Keratinocyte (primary cell): ENCODE data around the gene FAM20C. TPM values are rescaled to one million over a fixed set of nuclear protein-coding genes. Genes with fewer than 3 reads are reported as not detected.
A peak's percentile ranks its signal among the peaks of the same experiment; 100 is the strongest.

Experiments used
- DNase-seq: peaks from one replicate; pipeline ENCODE4 v3.0.0-alpha.2; 2011; ENCODE audit warnings: low read depth, missing footprints, low spot score
- FAIRE-seq: peaks from 2 replicates; lab custom pipeline; 2011; peaks lifted over from hg19 to GRCh38; lab: Jason Lieb, UNC
- H2AFZ ChIP-seq: 2 replicates; pipeline ENCODE4 v1.6.0; 2012; ENCODE audit warnings: low read length, control low read depth, inconsistent platforms; ENCODE audit not compliant: control insufficient read depth
- H3K27ac ChIP-seq: 2 replicates; pipeline ENCODE4 v1.5.1; 2011; ENCODE audit warnings: low read length; ENCODE audit not compliant: control insufficient read depth, insufficient read depth
- H3K27me3 ChIP-seq: 3 replicates; pipeline ENCODE4 v1.6.0; 2011; ENCODE audit warnings: low read length; ENCODE audit not compliant: control insufficient read depth, insufficient read depth; ENCODE audit errors: extremely low read depth
- H3K36me3 ChIP-seq, 2 experiments: 2 replicates in 1 of 2; 3 replicates in 1 of 2; pipeline ENCODE4 v1.5.1; 2011; ENCODE audit warnings: low read length in 2 of 2, mild to moderate bottlenecking in 1 of 2; ENCODE audit not compliant: control insufficient read depth in 2 of 2, insufficient read depth in 2 of 2; ENCODE audit errors: extremely low read depth in 1 of 2
- H3K4me1 ChIP-seq: 3 replicates; pipeline ENCODE4 v1.5.1; 2011; ENCODE audit warnings: low read length; ENCODE audit not compliant: control insufficient read depth, insufficient read depth; ENCODE audit errors: extremely low read depth
- H3K4me2 ChIP-seq: 3 replicates; pipeline ENCODE4 v1.6.0; 2011; ENCODE audit warnings: low read depth, low read length; ENCODE audit not compliant: control insufficient read depth, insufficient read depth; ENCODE audit errors: extremely low read depth
- H3K4me3 ChIP-seq, 3 experiments: fragments of 200-600 bp in 1 of 3; sonication (generic) in 1 of 3; 2 replicates in 2 of 3; 3 replicates in 1 of 3; pipeline ENCODE4 v1.5.1; 2011 to 2016; ENCODE audit warnings: low read length in 3 of 3, mild to moderate bottlenecking in 3 of 3, control low read depth in 2 of 3, inconsistent platforms in 1 of 3, low read depth in 1 of 3, mixed read lengths in 1 of 3, mixed run types in 1 of 3, moderate library complexity in 1 of 3; ENCODE audit not compliant: control insufficient read depth in 2 of 3, insufficient read depth in 2 of 3; ENCODE audit errors: extremely low read depth in 1 of 3
- H3K79me2 ChIP-seq: 2 replicates; pipeline ENCODE4 v1.6.0; 2012; ENCODE audit warnings: low read length; ENCODE audit not compliant: control insufficient read depth, insufficient read depth
- H3K9ac ChIP-seq: 3 replicates; pipeline ENCODE4 v1.6.0; 2011; ENCODE audit warnings: low read length; ENCODE audit not compliant: control insufficient read depth, insufficient read depth; ENCODE audit errors: extremely low read depth
- H3K9me1 ChIP-seq: 3 replicates; pipeline ENCODE4 v1.6.0; 2011; ENCODE audit warnings: low read length; ENCODE audit not compliant: control insufficient read depth, insufficient read depth; ENCODE audit errors: extremely low read depth
- H3K9me3 ChIP-seq: 2 replicates; pipeline ENCODE4 v1.5.1; 2012; ENCODE audit warnings: low read depth, low read length; ENCODE audit not compliant: control insufficient read depth
- H4K20me1 ChIP-seq: 3 replicates; pipeline ENCODE4 v1.6.0; 2011; ENCODE audit warnings: low read length; ENCODE audit not compliant: control insufficient read depth, insufficient read depth; ENCODE audit errors: extremely low read depth
- EZH2 ChIP-seq: IDR thresholded peaks from one replicate; pipeline ENCODE4 v1.6.1; 2012; ENCODE audit warnings: inconsistent platforms, mild to moderate bottlenecking, low read length, moderate library complexity
- dilution Hi-C: fragments of 300-500 bp; cut with MboI; formaldehyde crosslinking; loops from one replicate; pipeline ENCODE4 v1.7.0; 2020; ENCODE audit warnings: low sequenced_read_pairs; ENCODE audit not compliant: extremely low pct_ligation_motif_present
- polyA plus RNA-seq, 5 experiments: library from polyadenylated mRNA; depleted of rRNA in 3 of 5; stranded (reverse) in 3 of 5; stranded (forward) in 1 of 5; unstranded in 1 of 5; fragments of >200 nt; gene quantifications; 1 replicate in 1 of 5; 2 replicates in 3 of 5; 3 replicates in 1 of 5; pipeline versions ENCODE4 v1.2.1 to v1.2.3, GENCODE V29; 2011 to 2012; ENCODE audit warnings: missing spikeins in 2 of 5, low read depth in 1 of 5, low replicate concordance in 1 of 5
- TF ChIP-seq, protein P1 (sequence below), 3 experiments: IDR thresholded peaks in 1 of 3; conservative IDR thresholded peaks in 1 of 3; optimal IDR thresholded peaks in 1 of 3; 2 replicates in 2 of 3; 3 replicates in 1 of 3; pipeline versions ENCODE3 to v1.5.1; 2011; ENCODE audit warnings: low read length in 3 of 3, mild to moderate bottlenecking in 3 of 3, moderate library complexity in 2 of 3, control low read depth in 1 of 3, inconsistent platforms in 1 of 3; ENCODE audit not compliant: insufficient read depth in 2 of 3; ENCODE audit errors: extremely low read depth in 1 of 3

Gene FAM20C
- polyA plus RNA-seq, 1 donor (not counting 4 experiments of a cell fraction or from before 2014, with no cell fraction given) = 3.8 TPM

DNA sequence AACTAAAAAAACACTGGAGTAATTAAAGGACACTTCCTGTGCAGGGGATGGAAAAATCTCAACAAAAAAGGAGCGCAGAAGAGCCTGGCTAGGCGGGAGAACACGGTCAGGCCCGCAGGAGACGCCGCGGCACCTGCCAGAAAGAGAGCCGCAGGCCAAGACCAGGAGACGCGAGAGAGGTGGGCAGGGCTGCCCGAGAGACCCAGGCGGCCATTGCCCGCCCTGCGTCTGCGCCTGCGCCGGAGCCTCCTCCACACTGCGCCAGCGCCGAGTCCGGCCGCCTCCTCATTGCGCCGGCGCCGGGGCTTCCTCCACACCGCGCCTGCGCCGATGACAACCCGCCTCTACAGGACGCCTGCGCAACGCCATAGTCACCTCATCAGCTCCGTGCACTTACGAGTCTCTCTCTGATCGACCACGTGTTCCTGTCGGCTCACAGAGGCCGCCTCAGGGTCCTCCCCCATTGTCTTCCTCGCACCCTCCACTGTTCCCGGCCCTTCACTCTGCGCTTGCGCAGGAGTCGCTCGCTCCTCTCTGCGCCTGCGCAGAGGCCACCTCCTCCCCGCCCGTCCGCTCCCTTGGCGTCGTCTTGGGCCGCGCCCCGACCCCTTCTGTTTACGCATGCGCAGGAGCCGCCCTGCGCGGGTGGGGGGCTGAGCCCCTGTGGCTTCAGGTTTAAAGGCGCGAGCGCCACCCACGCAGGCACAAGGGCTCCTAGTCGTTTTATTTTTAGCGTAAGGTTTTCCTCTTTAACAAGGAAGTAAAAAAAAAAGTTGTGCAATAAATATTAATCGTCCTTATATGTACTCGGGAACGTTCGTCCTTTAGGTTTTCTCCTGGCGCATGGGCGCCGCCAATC lies 43.2 kb upstream of the FAM20C start:
- FAIRE-seq = peak; percentile 69

DNA sequence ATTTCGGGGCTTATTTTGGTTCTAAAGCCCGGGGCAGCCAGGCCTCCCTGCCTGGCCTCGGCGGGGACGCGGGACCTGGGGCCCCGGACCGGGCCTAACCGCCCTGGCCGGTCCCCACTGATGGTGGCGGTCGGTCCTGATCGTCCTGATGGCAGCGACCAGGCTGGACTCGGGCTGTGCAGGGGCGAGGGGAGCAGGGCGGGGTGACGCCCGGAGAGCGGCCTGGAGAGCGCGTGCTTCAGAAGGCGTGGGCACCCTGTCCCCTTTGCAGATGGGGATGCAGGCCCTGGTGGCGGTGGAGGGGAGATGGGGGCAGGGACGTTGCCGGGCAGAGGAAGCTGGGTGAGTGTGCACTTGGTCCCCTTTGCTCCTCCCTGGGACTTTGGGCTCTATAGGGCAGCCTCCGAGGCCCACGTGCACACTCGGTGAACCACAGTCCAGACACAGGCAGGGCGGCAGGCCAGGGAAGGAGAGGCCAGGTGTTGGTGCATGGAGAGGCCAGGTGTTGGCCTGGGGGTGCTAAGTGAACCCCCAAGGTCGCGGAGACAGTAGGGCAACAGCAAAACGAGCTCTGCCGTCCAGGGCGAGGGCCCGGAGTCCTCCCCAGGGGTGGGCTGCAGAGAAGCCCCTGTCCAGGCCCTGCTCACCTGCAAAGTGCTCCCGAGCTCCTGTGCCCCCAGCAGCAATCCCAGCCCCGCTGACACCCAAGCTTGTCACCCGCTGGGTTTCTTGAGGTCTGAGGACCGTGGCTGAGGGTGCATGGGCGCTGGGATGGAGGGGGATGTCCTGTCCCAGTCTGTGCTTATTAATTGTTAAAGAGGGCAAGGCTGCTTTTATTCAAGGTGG lies 42.4 kb upstream of the FAM20C start:
- H2AFZ ChIP-seq = peak overlapping the region; percentile 94
- H3K79me2 ChIP-seq = no peaks in the 10 kb centered on the region
- peak overlapping the region; percentile 91 for H3K4me2 ChIP-seq
- H3K36me3 ChIP-seq = no peaks in the 10 kb centered on the region
- H4K20me1 ChIP-seq = no peaks in the 10 kb centered on the region
- H3K9ac ChIP-seq = peak overlapping the region; percentile 79
- no peaks in the 10 kb centered on the region for H3K9me3 ChIP-seq
- dilution Hi-C loops = no loop called here
- H3K4me3 ChIP-seq = peak overlapping the region; percentile 59 to 74 (median 73)
- DNase-seq = no peak
- H3K27ac ChIP-seq = peak overlapping the region; percentile 93
- H3K9me1 ChIP-seq = no peaks in the 10 kb centered on the region
- FAIRE-seq = no peak
- H3K4me1 ChIP-seq = peaks cover 11% of the 10 kb centered on the region
- no peak for TF ChIP-seq EZH2
- TF ChIP-seq, protein P1, sequence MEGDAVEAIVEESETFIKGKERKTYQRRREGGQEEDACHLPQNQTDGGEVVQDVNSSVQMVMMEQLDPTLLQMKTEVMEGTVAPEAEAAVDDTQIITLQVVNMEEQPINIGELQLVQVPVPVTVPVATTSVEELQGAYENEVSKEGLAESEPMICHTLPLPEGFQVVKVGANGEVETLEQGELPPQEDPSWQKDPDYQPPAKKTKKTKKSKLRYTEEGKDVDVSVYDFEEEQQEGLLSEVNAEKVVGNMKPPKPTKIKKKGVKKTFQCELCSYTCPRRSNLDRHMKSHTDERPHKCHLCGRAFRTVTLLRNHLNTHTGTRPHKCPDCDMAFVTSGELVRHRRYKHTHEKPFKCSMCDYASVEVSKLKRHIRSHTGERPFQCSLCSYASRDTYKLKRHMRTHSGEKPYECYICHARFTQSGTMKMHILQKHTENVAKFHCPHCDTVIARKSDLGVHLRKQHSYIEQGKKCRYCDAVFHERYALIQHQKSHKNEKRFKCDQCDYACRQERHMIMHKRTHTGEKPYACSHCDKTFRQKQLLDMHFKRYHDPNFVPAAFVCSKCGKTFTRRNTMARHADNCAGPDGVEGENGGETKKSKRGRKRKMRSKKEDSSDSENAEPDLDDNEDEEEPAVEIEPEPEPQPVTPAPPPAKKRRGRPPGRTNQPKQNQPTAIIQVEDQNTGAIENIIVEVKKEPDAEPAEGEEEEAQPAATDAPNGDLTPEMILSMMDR (optimal IDR thresholded peaks at IDR 0.05 in 1 of 3, IDR thresholded peaks at IDR 0.05 in 1 of 3, conservative IDR thresholded peaks at IDR 0.05 in 1 of 3; ENCODE audit: extremely low read depth in 1 of 3, insufficient read depth in 2 of 3, low read length in 3 of 3) = no peak
- H3K27me3 ChIP-seq = no peaks in the 10 kb centered on the region

More for the DNA sequence above, 43.2 kb upstream of the FAM20C start:
- Histone ChIP-seq H2AFZ (peak overlapping the region; percentile 94), H3K4me2 (peak overlapping the region; percentile 91), H3K4me3 (peak overlapping the region; percentile 59 to 74 (median 73)), H3K79me2 (no peaks in the 10 kb centered on the region), H3K4me1 (peaks cover 11% of the 10 kb centered on the region), H3K9me1 (no peaks in the 10 kb centered on the region), H3K9me3 (no peaks in the 10 kb centered on the region), H3K9ac (peak overlapping the region; percentile 79), H3K36me3 (no peaks in the 10 kb centered on the region), H4K20me1 (no peaks in the 10 kb centered on the region), H3K27me3 (no peaks in the 10 kb centered on the region), H3K27ac (peak overlapping the region; percentile 93)
- dilution Hi-C loops = no loop called here
- peak; percentile 97 for DNase-seq
- TF ChIP-seq, protein P1 (optimal IDR thresholded peaks at IDR 0.05 in 1 of 3, IDR thresholded peaks at IDR 0.05 in 1 of 3, conservative IDR thresholded peaks at IDR 0.05 in 1 of 3; ENCODE audit: extremely low read depth in 1 of 3, insufficient read depth in 2 of 3, low read length in 3 of 3) = no peak
- TF ChIP-seq EZH2 = no peak
